ENCODE results near the gene FOXO3.

DNA sequence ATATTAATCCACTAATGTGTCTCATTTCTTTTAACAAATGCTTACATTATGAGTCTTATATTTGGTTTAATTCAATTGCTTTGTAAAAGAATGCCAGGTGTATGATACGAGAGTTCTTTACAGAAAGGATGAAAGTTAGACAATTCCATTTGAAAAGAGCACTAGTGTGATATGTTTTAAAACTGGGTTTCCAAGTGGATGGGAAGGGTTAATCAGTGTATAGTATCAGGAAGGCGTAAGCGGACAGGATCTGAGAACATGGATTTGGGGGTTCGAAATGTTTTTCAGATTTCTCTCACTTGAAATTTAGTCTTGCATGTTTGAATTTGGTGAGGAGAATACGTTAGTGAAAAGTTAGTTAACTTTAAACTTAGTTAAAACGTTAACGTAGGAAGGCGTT lies 2.6 kb downstream of the FOXO3 start:
- TF ChIP-seq, protein P1, sequence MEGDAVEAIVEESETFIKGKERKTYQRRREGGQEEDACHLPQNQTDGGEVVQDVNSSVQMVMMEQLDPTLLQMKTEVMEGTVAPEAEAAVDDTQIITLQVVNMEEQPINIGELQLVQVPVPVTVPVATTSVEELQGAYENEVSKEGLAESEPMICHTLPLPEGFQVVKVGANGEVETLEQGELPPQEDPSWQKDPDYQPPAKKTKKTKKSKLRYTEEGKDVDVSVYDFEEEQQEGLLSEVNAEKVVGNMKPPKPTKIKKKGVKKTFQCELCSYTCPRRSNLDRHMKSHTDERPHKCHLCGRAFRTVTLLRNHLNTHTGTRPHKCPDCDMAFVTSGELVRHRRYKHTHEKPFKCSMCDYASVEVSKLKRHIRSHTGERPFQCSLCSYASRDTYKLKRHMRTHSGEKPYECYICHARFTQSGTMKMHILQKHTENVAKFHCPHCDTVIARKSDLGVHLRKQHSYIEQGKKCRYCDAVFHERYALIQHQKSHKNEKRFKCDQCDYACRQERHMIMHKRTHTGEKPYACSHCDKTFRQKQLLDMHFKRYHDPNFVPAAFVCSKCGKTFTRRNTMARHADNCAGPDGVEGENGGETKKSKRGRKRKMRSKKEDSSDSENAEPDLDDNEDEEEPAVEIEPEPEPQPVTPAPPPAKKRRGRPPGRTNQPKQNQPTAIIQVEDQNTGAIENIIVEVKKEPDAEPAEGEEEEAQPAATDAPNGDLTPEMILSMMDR (IDR thresholded peaks at IDR 0.05), result no peak
- TF ChIP-seq POLR2A (IDR thresholded peaks at IDR 0.05), result no peak
